HepG2 (cell line): Measurements from ENCODE around the gene PSMB11. TPM values are rescaled to one million over a fixed set of nuclear protein-coding genes. Genes with fewer than 3 reads are reported as not detected.

Source experiments
- ARID2 ChIP-seq: sonication (generic); formaldehyde crosslinking; IDR thresholded peaks from 2 replicates; pipeline ENCODE4 v1.8.1; 2022; ENCODE audit warnings: mild to moderate bottlenecking, missing genetic modification reagents, borderline replicate concordance
- BCL6 ChIP-seq: IDR thresholded peaks from 2 replicates; pipeline ENCODE4 v1.6.1; 2016; ENCODE audit warnings: missing genetic modification reagents, missing compliant biosample characterization
- KDM6A ChIP-seq: IDR thresholded peaks from 2 replicates; pipeline ENCODE4 v1.6.1; 2016; ENCODE audit warnings: low read depth
- MYC ChIP-seq: sonication (generic); formaldehyde crosslinking; IDR thresholded peaks from 2 replicates; pipeline ENCODE4 v1.9.0; 2021; ENCODE audit warnings: missing genetic modification reagents, borderline replicate concordance
- PAWR ChIP-seq: sonication (generic); formaldehyde crosslinking; IDR thresholded peaks from 2 replicates; pipeline ENCODE4 v1.4.0; 2020; ENCODE audit warnings: missing genetic modification reagents, mild to moderate bottlenecking, borderline replicate concordance
- RBM39 ChIP-seq: fragments of 200-400 bp; formaldehyde crosslinking; IDR thresholded peaks from one replicate; pipeline ENCODE4 v1.6.1; 2018; ENCODE audit warnings: antibody characterized with exemption, mild to moderate bottlenecking, low read depth, low read length; ENCODE audit not compliant: poor library complexity, severe bottlenecking
- SMARCC2 ChIP-seq: fragments of 450-650 bp; IDR thresholded peaks from 2 replicates; pipeline ENCODE4 v1.6.1; 2017; ENCODE audit warnings: antibody characterized with exemption, mild to moderate bottlenecking
- ZFP36 ChIP-seq: fragments of 150-350 bp; IDR thresholded peaks from 2 replicates; pipeline ENCODE4 v1.6.1; 2018; ENCODE audit warnings: borderline replicate concordance, low read length, low read depth; ENCODE audit not compliant: partially characterized antibody
- ZNF124 ChIP-seq: sonication (generic); formaldehyde crosslinking; IDR thresholded peaks from 2 replicates; pipeline ENCODE4 v1.4.0; 2020; ENCODE audit warnings: missing genetic modification reagents
- ZNF468 ChIP-seq: sonication (generic); formaldehyde crosslinking; IDR thresholded peaks from 2 replicates; pipeline ENCODE4 v1.8.0; 2022; ENCODE audit warnings: mild to moderate bottlenecking, moderate library complexity, missing genetic modification reagents
- ZNF501 ChIP-seq: sonication (generic); formaldehyde crosslinking; IDR thresholded peaks from 2 replicates; pipeline ENCODE4 v1.5.1; 2020; ENCODE audit warnings: mild to moderate bottlenecking, moderate library complexity, missing genetic modification reagents
- polyA plus RNA-seq, 8 experiments: library from polyadenylated mRNA; depleted of rRNA in 3 of 8; stranded (reverse) in 7 of 8; unstranded in 1 of 8; fragments of >200 nt; fragmentation: Illumina TruSeq in 4 of 8; extraction: Trizol in 4 of 8; gene quantifications; 2 replicates each; pipeline versions ENCODE4 v1.2.1 to v1.2.3, GENCODE V29; 2011 to 2016; ENCODE audit warnings: low read depth in 4 of 8, missing spikeins in 1 of 8, mixed read lengths in 1 of 8; ENCODE audit not compliant: insufficient read depth in 1 of 8
- total RNA-seq, 5 experiments: library from RNA; depleted of rRNA; stranded (reverse); fragments of >200 nt; fragmentation: Illumina TruSeq; extraction: Trizol; gene quantifications; 2 replicates each; pipeline ENCODE4 v1.2.3, GENCODE V29; 2016; ENCODE audit warnings: low read depth in 1 of 5
- TF ChIP-seq, protein P1 (sequence below): IDR thresholded peaks from 2 replicates; pipeline ENCODE4 v1.6.1; 2016; ENCODE audit warnings: missing compliant biosample characterization, missing genetic modification reagents, borderline replicate concordance
- TF ChIP-seq, protein P2 (sequence below): sonication (generic); formaldehyde crosslinking; IDR thresholded peaks from 2 replicates; pipeline ENCODE4; 2020; ENCODE audit warnings: missing genetic modification reagents, mild to moderate bottlenecking, borderline replicate concordance
- TF ChIP-seq, protein P3 (sequence below): sonication (generic); formaldehyde crosslinking; IDR thresholded peaks from 2 replicates; pipeline ENCODE4 v1.8.1; 2023; ENCODE audit warnings: mild to moderate bottlenecking, missing genetic modification reagents, borderline replicate concordance
- TF ChIP-seq, protein P4 (sequence below): sonication (generic); formaldehyde crosslinking; IDR thresholded peaks from 2 replicates; pipeline ENCODE4 v1.4.0; 2020; ENCODE audit warnings: missing genetic modification reagents
- TF ChIP-seq, protein P5 (sequence below): sonication (generic); formaldehyde crosslinking; IDR thresholded peaks from 2 replicates; pipeline ENCODE4 v1.4.0; 2020; ENCODE audit warnings: missing genetic modification reagents
- TF ChIP-seq, protein P6 (sequence below): sonication (generic); formaldehyde crosslinking; IDR thresholded peaks from 2 replicates; pipeline ENCODE4 v1.8.0; 2022; ENCODE audit warnings: low read depth, missing genetic modification reagents

PSMB11 gene
- total and polyA plus RNA-seq, 2 of the 13 experiments (the other 11 are each of a cell fraction or from before 2014, with no cell fraction given) = not detected

DNA sequence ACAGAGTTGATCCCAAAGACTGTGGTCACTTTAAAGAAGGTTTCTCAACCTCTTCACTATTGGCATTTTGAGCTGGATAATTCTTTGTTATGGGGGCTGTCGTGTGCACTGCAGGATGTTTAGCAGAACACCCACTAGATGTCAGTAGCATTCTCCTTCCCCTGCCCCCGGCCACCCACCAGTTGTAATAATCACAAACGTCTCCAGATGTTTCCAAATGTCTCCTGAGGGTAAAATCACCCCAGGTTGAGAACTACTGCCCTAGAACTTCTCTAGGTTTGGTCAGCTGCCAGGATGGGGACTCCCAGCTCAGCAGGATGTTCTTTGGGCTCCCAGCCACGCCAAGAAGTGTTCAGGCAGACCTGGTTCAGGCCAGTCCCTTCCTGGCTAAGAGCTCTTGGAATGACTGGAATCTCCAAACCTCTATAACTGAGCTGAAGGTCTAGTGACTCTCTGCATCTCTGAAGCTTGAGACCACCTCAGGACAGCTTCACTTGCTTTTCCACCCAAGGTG is 47.2 kb upstream of the PSMB11 start (continued):
- TF ChIP-seq, protein P1, sequence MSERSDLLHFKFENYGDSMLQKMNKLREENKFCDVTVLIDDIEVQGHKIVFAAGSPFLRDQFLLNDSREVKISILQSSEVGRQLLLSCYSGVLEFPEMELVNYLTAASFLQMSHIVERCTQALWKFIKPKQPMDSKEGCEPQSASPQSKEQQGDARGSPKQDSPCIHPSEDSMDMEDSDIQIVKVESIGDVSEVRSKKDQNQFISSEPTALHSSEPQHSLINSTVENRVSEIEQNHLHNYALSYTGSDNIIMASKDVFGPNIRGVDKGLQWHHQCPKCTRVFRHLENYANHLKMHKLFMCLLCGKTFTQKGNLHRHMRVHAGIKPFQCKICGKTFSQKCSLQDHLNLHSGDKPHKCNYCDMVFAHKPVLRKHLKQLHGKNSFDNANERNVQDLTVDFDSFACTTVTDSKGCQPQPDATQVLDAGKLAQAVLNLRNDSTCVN (CRISPR knock-in tag) = no peak; the same call in 1 of the 2 replicates
- TF ChIP-seq PAWR (CRISPR knock-in tag) (no peak), RBM39 (no peak), ZNF501 (CRISPR knock-in tag) (peak; percentile 87), MYC (CRISPR knock-in tag) (no peak), BCL6 (CRISPR knock-in tag) (0 out of 2 replicates have a peak, but pooled peaks have one; percentile 7), ZNF124 (CRISPR knock-in tag) (no peak), ARID2 (CRISPR knock-in tag) (0 out of 2 replicates have a peak, but pooled peaks have one; percentile 37), ZFP36 (no peak), KDM6A (CRISPR knock-in tag) (no peak), ZNF468 (no peak), SMARCC2 (no peak)
- TF ChIP-seq, protein P2, sequence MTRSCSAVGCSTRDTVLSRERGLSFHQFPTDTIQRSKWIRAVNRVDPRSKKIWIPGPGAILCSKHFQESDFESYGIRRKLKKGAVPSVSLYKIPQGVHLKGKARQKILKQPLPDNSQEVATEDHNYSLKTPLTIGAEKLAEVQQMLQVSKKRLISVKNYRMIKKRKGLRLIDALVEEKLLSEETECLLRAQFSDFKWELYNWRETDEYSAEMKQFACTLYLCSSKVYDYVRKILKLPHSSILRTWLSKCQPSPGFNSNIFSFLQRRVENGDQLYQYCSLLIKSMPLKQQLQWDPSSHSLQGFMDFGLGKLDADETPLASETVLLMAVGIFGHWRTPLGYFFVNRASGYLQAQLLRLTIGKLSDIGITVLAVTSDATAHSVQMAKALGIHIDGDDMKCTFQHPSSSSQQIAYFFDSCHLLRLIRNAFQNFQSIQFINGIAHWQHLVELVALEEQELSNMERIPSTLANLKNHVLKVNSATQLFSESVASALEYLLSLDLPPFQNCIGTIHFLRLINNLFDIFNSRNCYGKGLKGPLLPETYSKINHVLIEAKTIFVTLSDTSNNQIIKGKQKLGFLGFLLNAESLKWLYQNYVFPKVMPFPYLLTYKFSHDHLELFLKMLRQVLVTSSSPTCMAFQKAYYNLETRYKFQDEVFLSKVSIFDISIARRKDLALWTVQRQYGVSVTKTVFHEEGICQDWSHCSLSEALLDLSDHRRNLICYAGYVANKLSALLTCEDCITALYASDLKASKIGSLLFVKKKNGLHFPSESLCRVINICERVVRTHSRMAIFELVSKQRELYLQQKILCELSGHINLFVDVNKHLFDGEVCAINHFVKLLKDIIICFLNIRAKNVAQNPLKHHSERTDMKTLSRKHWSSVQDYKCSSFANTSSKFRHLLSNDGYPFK = peak; percentile 54; the same call in 1 of the 2 replicates
- TF ChIP-seq, protein P3, sequence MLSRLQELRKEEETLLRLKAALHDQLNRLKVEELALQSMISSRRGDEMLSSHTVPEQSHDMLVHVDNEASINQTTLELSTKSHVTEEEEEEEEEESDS (CRISPR knock-in tag) = no peak
- TF ChIP-seq, protein P4, sequence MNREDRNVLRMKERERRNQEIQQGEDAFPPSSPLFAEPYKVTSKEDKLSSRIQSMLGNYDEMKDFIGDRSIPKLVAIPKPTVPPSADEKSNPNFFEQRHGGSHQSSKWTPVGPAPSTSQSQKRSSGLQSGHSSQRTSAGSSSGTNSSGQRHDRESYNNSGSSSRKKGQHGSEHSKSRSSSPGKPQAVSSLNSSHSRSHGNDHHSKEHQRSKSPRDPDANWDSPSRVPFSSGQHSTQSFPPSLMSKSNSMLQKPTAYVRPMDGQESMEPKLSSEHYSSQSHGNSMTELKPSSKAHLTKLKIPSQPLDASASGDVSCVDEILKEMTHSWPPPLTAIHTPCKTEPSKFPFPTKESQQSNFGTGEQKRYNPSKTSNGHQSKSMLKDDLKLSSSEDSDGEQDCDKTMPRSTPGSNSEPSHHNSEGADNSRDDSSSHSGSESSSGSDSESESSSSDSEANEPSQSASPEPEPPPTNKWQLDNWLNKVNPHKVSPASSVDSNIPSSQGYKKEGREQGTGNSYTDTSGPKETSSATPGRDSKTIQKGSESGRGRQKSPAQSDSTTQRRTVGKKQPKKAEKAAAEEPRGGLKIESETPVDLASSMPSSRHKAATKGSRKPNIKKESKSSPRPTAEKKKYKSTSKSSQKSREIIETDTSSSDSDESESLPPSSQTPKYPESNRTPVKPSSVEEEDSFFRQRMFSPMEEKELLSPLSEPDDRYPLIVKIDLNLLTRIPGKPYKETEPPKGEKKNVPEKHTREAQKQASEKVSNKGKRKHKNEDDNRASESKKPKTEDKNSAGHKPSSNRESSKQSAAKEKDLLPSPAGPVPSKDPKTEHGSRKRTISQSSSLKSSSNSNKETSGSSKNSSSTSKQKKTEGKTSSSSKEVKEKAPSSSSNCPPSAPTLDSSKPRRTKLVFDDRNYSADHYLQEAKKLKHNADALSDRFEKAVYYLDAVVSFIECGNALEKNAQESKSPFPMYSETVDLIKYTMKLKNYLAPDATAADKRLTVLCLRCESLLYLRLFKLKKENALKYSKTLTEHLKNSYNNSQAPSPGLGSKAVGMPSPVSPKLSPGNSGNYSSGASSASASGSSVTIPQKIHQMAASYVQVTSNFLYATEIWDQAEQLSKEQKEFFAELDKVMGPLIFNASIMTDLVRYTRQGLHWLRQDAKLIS (CRISPR knock-in tag) = no peak; the same call in 1 of the 2 replicates
- TF ChIP-seq, protein P5, sequence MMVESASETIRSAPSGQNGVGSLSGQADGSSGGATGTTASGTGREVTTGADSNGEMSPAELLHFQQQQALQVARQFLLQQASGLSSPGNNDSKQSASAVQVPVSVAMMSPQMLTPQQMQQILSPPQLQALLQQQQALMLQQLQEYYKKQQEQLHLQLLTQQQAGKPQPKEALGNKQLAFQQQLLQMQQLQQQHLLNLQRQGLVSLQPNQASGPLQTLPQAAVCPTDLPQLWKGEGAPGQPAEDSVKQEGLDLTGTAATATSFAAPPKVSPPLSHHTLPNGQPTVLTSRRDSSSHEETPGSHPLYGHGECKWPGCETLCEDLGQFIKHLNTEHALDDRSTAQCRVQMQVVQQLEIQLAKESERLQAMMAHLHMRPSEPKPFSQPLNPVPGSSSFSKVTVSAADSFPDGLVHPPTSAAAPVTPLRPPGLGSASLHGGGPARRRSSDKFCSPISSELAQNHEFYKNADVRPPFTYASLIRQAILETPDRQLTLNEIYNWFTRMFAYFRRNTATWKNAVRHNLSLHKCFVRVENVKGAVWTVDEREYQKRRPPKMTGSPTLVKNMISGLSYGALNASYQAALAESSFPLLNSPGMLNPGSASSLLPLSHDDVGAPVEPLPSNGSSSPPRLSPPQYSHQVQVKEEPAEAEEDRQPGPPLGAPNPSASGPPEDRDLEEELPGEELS = no peak
- TF ChIP-seq, protein P6, sequence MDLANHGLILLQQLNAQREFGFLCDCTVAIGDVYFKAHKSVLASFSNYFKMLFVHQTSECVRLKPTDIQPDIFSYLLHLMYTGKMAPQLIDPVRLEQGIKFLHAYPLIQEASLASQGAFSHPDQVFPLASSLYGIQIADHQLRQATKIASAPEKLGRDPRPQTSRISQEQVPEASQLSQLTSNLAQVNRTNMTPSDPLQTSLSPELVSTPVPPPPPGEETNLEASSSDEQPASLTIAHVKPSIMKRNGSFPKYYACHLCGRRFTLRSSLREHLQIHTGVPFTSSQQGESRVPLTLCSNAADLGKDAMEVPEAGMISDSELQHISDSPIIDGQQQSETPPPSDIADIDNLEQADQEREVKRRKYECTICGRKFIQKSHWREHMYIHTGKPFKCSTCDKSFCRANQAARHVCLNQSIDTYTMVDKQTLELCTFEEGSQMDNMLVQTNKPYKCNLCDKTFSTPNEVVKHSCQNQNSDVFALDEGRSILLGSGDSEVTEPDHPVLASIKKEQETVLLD (CRISPR knock-in tag) = no peak
